Colonic mucosa (tissue), 4 donors: Measurements from ENCODE around the gene SARDH. TPM values are rescaled to one million over a fixed set of nuclear protein-coding genes. Genes with fewer than 3 reads are reported as not detected.

ENCODE experiments used
- DNase-seq: peaks from one replicate; pipeline ENCODE4 v3.0.0-alpha.2; 2020
- H3K27ac ChIP-seq: fragments of 200-600 bp; one replicate; pipeline ENCODE4 v1.8.0; 2021
- H3K27me3 ChIP-seq: fragments of 200-600 bp; one replicate; pipeline ENCODE4 v1.8.0; 2021
- H3K36me3 ChIP-seq: fragments of 200-600 bp; one replicate; pipeline ENCODE4 v1.8.0; 2021
- H3K4me1 ChIP-seq: fragments of 200-600 bp; one replicate; pipeline ENCODE4 v1.8.0; 2021; ENCODE audit warnings: mild to moderate bottlenecking
- H3K4me3 ChIP-seq: fragments of 200-600 bp; one replicate; pipeline ENCODE4 v1.8.0; 2021
- H3K9ac ChIP-seq, 2 donors: one replicate each; pipeline ENCODE4 v1.7.0; 2013; ENCODE audit warnings: control low read depth in 2 of 2, low read depth in 2 of 2, low read length in 2 of 2
- H3K9me3 ChIP-seq: fragments of 200-600 bp; one replicate; pipeline ENCODE4 v1.8.0; 2021
- intact Hi-C: fragments of 100-400 bp; cut with DNase I; formaldehyde crosslinking; loops from one replicate; pipeline ENCODE4 v1.14.1; 2022
- total RNA-seq, 2 donors: library from RNA; stranded (reverse); fragmentation: NEBNext Ultra II Directional in 1 of 2; extraction: Animal tissue kit (Norgen Biotek cat#: 25700) in 1 of 2; gene quantifications; one replicate each; pipeline ENCODE4 v1.2.1, GENCODE V29; 2021
- TF ChIP-seq, protein P1 (sequence below): fragments of 200-600 bp; IDR thresholded peaks from one replicate; pipeline ENCODE4 v1.8.0; 2022; ENCODE audit warnings: antibody characterized with exemption, mild to moderate bottlenecking
- donor health status: healthy.
- donor health status: DM: no; HTN: no; CAD: no.
- donor health status: DM: no; HTN: no; CAD: no.

SARDH gene
- total RNA-seq, 2 donors from 2014 or later = 0.66 to 1.3 TPM

DNA sequence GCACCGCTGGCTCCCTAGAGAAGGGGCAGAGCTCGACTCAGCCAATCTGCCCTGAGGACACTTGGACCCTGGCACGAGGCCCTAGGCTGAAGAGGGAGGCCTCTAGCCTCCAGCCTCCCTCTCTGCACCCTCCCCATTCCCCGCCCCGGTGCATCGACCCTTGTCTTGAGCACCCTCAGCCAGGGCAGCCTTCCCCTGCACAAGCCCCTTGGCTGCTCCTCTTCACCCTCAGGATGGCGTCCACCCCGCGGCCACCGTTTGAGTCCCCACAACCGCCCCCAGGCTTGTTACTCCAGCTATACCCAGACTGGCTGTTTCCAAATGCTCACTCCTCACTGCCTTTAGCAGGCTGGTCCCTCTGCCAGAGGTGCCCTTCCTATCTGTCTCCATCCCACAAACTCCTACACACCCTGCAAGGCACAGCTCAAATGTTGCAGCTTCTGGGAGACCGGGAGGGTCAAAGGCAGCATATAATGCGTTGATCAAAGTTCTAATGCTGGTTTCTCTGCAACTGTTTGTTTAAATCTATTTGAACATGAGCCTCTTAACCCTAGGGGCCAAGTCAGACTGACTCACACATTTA lies 122.5 kb downstream of the SARDH start:
- H3K27me3 ChIP-seq = no peaks in the 10 kb centered on the region
- H3K9ac ChIP-seq = no peak overlapping the region
- intact Hi-C loops = no loop called here
- H3K36me3 ChIP-seq = no peaks in the 10 kb centered on the region
- no peak for DNase-seq
- no peak overlapping the region for H3K4me3 ChIP-seq
- TF ChIP-seq, protein P1, sequence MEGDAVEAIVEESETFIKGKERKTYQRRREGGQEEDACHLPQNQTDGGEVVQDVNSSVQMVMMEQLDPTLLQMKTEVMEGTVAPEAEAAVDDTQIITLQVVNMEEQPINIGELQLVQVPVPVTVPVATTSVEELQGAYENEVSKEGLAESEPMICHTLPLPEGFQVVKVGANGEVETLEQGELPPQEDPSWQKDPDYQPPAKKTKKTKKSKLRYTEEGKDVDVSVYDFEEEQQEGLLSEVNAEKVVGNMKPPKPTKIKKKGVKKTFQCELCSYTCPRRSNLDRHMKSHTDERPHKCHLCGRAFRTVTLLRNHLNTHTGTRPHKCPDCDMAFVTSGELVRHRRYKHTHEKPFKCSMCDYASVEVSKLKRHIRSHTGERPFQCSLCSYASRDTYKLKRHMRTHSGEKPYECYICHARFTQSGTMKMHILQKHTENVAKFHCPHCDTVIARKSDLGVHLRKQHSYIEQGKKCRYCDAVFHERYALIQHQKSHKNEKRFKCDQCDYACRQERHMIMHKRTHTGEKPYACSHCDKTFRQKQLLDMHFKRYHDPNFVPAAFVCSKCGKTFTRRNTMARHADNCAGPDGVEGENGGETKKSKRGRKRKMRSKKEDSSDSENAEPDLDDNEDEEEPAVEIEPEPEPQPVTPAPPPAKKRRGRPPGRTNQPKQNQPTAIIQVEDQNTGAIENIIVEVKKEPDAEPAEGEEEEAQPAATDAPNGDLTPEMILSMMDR = no peak
- H3K27ac ChIP-seq = no peak overlapping the region
- no peaks in the 10 kb centered on the region for H3K9me3 ChIP-seq
- H3K4me1 ChIP-seq = no peaks in the 10 kb centered on the region

DNA sequence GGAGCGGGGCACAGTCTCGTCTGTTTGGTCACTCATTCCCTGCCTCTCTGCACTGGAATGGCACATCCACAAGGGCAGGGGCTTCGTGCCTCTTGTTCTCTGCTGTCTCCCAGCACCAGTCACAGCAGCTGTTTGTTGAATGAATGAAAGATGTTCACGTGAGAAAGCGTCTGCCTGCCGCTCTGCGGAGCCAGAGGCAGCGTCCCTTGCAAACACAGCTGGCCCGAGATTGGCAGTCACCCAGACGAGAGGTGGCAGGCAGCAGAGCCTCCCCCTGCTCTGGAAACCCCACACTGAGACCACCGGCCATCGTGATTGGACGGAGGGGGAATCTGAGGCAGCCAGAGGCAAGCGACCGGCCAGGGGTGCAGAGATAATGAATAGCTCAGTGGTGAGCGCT lies 123.0 kb downstream of the SARDH start:
- intact Hi-C loops = no loop called here
- Histone ChIP-seq H3K36me3 (no peaks in the 10 kb centered on the region), H3K27me3 (no peaks in the 10 kb centered on the region), H3K9me3 (no peaks in the 10 kb centered on the region), H3K27ac (no peak overlapping the region), H3K4me1 (no peaks in the 10 kb centered on the region), H3K9ac (no peak overlapping the region), H3K4me3 (no peak overlapping the region)
- TF ChIP-seq, protein P1 = no peak
- DNase-seq = no peak

DNA sequence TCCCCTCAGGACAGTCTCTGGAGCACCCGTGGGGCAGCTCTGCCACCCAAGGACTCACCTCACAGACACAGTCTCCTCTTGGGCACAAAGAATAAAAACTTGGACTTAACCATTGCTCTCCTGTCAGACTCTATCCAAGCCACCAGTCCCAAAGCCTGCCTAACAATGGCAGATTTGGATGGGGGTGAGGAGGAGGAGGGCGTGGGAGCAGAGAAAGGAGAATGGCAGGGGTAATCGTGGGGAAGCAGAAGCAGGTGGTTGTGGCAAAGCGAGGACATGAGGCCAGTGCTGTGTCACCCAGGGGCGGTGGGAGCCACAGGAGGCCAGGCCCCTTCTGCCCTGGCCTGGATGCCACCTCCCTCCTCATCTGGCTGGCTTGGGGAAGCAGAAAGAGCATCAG lies 123.5 kb downstream of the SARDH start:
- Histone ChIP-seq H3K9ac (no peak overlapping the region), H3K36me3 (no peaks in the 10 kb centered on the region), H3K4me3 (no peak overlapping the region), H3K27ac (no peak overlapping the region), H3K9me3 (no peaks in the 10 kb centered on the region), H3K4me1 (no peaks in the 10 kb centered on the region), H3K27me3 (peaks cover 3% of the 10 kb centered on the region)
- TF ChIP-seq, protein P1 = no peak
- intact Hi-C loops = no loop called here
- no peak for DNase-seq

DNA sequence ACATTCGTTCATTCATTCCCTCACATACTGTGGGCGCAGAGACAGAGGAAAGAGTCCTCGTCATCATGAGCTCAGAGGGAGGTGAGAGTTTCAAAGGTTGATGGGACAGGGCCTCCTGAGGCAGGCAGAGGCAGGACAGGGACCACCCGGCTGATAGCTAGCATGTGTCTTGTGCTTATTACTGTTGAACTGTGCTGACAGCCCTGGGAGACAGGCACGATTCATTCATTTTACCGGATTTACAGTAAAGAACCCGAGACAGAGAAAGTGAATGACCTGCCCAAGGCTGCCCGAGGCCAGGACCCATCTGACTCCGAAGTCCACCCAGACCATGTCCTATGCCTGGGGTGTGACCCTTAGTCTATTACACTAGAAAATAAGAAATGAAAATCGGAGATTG lies 124.1 kb downstream of the SARDH start:
- intact Hi-C loops = no loop called here
- Histone ChIP-seq H3K27me3 (peaks cover 7% of the 10 kb centered on the region), H3K9me3 (no peaks in the 10 kb centered on the region), H3K4me1 (no peaks in the 10 kb centered on the region), H3K27ac (no peak overlapping the region), H3K9ac (no peak overlapping the region), H3K4me3 (no peak overlapping the region), H3K36me3 (no peaks in the 10 kb centered on the region)
- TF ChIP-seq, protein P1 = no peak
- no peak for DNase-seq

Other genes with a start within 250 kb of the SARDH start
- not detected for gene MYMK, start 213.4 kb downstream of the SARDH start, total RNA-seq
- under 1 TPM; 0.24 to 0.74 TPM for gene ADAMTSL2, start 203.6 kb downstream of the SARDH start, total RNA-seq
- 1 to 10 TPM in 1 of 2 donors, not detected in 1; 1.2 TPM for gene FAM163B, start 129.0 kb downstream of the SARDH start, total RNA-seq
- not detected for gene DBH, start 102.0 kb downstream of the SARDH start, total RNA-seq